Measurements from ENCODE around the gene ZNF148. TPM values are rescaled to one million over a fixed set of nuclear protein-coding genes. Genes with fewer than 3 reads are reported as not detected.
A peak's percentile ranks its signal among the peaks of the same experiment; 100 is the strongest.

The ZNF148 gene
- total RNA-seq, 1 donor, result 15.6 TPM

- peak in 1 of 3 donors; percentile 34 for DNase-seq (ENCODE audit: low read depth in 2 of 3, low spot score in 2 of 3)
Observed at GRCh38 chr3:125289429-125289981, 85.6 kb downstream of the ZNF148 start.

DNA sequence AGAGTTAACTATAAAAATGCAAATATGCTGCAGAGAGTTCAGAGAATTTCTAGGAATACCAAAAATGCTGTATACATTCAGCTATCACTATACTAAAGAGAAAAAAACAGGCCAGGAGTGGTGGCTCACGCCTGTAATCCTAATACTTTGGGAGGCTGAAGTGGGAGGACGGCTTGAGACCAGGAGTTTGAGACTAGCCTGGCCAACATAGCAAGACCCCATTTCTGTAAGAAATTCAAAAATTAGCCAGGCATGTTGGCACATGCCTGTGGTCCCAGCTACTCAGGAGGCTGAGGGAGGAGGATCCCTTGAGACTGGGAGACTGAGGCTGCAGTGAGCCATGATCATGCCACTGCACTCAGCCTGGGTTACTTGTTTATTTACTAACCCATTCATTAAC lies 87.9 kb downstream of the ZNF148 start:
- no peak for DNase-seq (ENCODE audit: low read depth in 2 of 3, low spot score in 2 of 3)

GRCh38 chr3:125281381-125281780 lies 93.7 kb downstream of the ZNF148 start:
- no peak for DNase-seq (ENCODE audit: low read depth in 2 of 3, low spot score in 2 of 3)

- DNase-seq (ENCODE audit: low read depth in 2 of 3, low spot score in 2 of 3), result peak in 2 of 3 donors; percentile 9 to 39
Observed at GRCh38 chr3:125280668-125281361, 94.3 kb downstream of the ZNF148 start.

DNA sequence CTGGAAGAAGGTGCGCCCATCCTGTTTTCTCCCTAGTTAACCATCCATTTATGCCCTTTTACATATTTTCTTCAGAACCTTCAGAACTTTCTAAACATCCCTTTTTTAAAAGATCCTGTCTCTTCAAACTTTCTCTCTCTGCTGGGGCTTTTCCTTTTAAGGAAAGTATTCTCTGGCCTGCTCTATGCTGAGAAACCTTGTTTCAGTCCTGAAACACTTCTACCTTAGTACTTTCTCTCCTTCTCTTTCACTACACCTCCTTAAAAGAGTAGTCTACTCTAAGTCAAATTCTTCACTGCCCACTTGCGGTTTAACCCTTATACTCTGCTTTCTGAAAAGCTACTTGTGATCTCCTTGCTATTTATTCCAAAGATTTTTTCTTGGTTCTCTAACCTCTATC lies 97.0 kb downstream of the ZNF148 start:
- no peak for DNase-seq (ENCODE audit: low read depth in 2 of 3, low spot score in 2 of 3)

GRCh38 chr3:125271127-125271526 lies 104.0 kb downstream of the ZNF148 start:
- DNase-seq (ENCODE audit: low read depth in 2 of 3, low spot score in 2 of 3), result no peak

DNA sequence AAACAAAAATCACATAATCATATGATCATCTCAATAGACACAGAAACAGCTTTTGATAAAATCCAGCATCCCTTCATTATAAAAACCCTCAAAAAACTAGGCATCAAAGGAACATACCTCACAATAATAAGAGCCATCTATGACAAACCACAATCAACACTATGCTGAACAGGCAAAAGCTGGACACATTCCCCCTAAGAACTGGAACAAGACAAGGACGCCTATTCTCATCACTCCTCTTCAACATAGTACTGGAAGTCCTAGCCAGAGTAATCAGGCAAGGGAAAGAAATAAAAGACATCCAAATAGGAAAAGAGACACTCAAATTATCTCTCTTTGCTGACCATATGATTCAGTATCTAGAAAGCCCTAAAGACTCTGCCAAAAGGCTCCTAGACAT lies 107.7 kb downstream of the ZNF148 start:
- no peak for DNase-seq (ENCODE audit: low read depth in 2 of 3, low spot score in 2 of 3)

- no peak for DNase-seq (ENCODE audit: low read depth in 2 of 3, low spot score in 2 of 3)
Observed at GRCh38 chr3:125266971-125267370, 108.2 kb downstream of the ZNF148 start.

- DNase-seq (ENCODE audit: low read depth in 2 of 3, low spot score in 2 of 3), result no peak
Observed at GRCh38 chr3:125262161-125262560, 113.0 kb downstream of the ZNF148 start.

DNA sequence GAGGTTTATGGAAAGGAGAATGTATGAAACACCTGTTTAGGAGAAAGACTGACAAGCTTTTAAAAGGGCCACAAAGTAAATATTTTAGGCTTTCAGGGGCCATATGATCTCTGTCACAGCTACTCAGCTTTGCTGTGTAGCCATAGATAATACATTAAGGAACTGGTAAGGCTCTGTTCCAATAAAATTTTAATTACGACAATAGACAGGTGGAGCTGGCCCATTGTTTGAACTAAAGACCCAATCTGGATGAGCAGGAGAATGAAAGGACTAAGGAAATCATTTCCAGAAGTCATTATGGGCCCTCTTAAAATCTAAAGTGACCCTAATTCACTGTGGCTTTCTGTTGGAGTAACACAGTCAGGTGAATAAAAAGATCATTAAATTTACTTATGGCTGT lies 114.1 kb downstream of the ZNF148 start:
- DNase-seq (ENCODE audit: low read depth in 2 of 3, low spot score in 2 of 3), result no peak

GRCh38 chr3:125260158-125260557 lies 115.0 kb downstream of the ZNF148 start:
- no peak for DNase-seq (ENCODE audit: low read depth in 2 of 3, low spot score in 2 of 3)

- DNase-seq (ENCODE audit: low read depth in 2 of 3, low spot score in 2 of 3), result peak in 2 of 3 donors; percentile 16 to 50
Observed at GRCh38 chr3:125257536-125257935, 117.6 kb downstream of the ZNF148 start.

DNA sequence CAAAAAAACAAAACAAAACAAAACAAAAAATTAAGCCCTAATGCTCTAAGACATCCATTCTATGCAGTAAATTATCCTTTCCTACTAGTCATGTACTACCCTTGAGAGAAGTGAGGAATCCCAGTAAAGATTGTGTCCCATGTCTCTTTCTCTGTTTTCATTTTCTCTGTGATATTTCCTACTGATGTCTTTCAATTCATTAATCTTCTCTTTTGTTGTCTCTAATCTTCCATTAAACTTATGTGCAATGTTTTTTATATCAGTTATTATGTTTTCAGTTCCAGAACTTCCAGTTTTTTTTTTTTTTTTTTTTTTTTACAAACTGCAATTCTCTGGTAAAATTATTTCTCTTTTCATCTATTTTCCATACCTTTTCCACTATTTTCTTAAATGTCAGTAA lies 118.5 kb downstream of the ZNF148 start:
- no peak for DNase-seq (ENCODE audit: low read depth in 2 of 3, low spot score in 2 of 3)

GRCh38 chr3:125250973-125251372 lies 124.2 kb downstream of the ZNF148 start:
- DNase-seq (ENCODE audit: low read depth in 2 of 3, low spot score in 2 of 3), result no peak

DNA sequence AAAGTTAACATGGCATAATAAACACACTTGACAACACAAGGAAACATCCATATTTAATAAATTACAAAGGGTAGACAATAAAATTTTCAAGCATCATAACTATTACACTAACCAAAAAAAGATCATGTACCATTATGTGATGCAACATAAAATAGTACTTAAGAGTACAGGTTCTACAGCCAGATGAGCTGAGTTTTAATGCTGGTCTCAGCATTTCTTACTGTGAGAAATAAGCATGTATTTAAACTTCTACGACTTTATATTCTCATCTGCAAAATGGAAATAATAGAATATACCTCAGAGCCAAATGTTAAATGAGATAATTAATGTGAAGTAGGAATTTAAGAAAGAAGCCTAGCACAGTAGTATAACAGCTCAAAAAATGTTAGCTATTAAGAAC lies 128.9 kb downstream of the ZNF148 start:
- DNase-seq (ENCODE audit: low read depth in 2 of 3, low spot score in 2 of 3), result no peak

DNA sequence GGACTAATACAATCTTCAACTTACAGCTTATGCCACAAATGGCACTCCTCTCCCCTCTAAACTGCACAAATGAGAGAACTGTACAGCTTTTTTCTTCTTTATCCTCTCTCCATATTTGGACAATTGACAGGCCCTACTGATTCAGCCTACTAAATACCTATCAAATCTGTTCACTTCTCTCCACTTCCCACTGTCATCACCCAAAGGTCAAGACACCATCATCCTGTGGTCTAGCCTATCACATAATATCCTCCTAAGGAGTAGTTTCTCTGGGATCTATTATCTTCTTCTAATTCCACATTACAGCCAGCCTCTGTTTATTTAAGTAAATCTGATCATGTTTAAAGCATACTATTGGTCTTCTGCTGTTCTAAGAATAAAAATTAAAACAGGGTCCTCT lies 129.6 kb downstream of the ZNF148 start:
- no peak for DNase-seq (ENCODE audit: low read depth in 2 of 3, low spot score in 2 of 3)

- no peak for DNase-seq (ENCODE audit: low read depth in 2 of 3, low spot score in 2 of 3)
Observed at GRCh38 chr3:125240496-125240895, 134.6 kb downstream of the ZNF148 start.

- DNase-seq (ENCODE audit: low read depth in 2 of 3, low spot score in 2 of 3), result no peak
Observed at GRCh38 chr3:125239266-125239665, 135.9 kb downstream of the ZNF148 start.

GRCh38 chr3:125238759-125239158 lies 136.4 kb downstream of the ZNF148 start:
- no peak for DNase-seq (ENCODE audit: low read depth in 2 of 3, low spot score in 2 of 3)

DNA sequence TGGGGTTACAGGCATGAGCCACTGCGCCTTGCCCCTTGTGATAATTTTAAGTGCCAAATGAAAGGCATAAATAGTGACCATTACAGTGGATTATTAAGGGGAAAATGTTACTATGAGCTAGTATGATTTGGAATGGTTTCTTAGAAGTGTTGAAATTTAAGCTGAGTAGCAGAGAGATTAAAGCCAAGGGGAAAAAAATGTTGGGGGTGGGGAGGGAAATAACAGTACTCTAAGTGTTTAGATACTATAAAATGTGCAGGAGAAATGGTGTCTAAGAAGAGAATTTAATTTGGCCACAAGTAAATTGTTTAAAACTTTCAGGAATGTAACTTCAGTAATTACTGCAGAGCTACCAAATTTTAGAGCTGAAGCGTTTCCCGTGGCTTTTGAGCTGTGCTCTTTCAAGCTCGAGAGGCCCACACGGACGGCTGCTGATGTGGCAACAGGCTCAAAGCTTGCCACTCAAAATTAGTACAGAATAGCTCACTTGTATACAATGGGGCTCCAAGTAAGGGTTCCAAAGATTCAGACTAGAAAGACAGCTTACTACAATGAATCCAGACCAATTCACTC lies 138.7 kb downstream of the ZNF148 start:
- DNase-seq (ENCODE audit: low read depth in 2 of 3, low spot score in 2 of 3), result no peak

DNA sequence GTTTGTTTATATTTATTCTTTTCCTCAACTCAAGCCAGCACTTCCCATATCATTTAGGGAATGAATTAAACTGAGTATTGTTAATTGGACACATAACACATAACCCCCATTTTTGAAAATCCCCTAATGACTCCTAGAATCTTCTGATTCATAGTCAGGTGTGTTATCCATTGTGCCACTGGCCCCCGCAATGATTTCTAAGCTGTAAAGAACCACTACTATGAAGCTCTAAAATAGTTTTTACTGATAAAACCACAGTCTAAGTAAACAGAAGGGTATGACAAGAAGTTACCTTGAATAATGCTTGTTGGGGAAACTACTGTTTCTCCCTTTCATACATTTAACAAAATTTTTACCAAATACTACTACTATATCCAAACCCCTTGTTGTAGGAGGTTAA lies 140.3 kb downstream of the ZNF148 start:
- DNase-seq (ENCODE audit: low read depth in 2 of 3, low spot score in 2 of 3), result no peak

DNA sequence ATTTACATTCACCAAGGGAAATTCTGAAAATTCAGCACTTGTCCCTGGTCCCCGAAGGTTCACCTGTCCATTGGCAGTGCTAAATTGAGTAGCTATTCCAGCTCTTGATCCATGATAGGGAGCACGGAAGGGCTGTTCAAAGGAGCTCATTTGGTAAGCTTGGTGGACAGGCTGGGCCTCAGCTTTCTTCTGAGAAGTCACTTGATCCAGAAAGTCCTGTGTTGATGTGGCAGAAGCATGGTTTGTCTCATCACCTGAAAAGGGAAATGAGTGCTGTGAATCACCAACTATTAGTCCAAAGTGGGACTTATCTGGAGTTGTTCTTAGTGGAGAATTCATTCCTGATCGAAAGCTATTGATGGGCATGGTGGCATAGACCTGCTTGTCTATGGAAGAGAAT lies 142.7 kb downstream of the ZNF148 start:
- DNase-seq (ENCODE audit: low read depth in 2 of 3, low spot score in 2 of 3), result no peak

Measured in hematopoietic multipotent progenitor cell (in vitro differentiated cells).